Stimulated activated CD4-positive, alpha-beta T cell treated with anti-CD3 and anti-CD28 coated beads, Interleukin-12 subunit alpha, Interleukin-12 subunit beta, amount 100 ng/mL, for 4 hours (primary cell): ENCODE data around the gene ODAD4.
A peak's percentile ranks its signal among the peaks of the same experiment; 100 is the strongest.
"Not testable (repeated sequence)": the region's sequence is repeated elsewhere in the genome, so short reads cannot be mapped to it uniquely, and the experiment has no call there.

ENCODE experiments used
- DNase-seq: peaks from one replicate; pipeline ENCODE4 v3.0.0-alpha.2; 2020

The ODAD4 gene

DNA sequence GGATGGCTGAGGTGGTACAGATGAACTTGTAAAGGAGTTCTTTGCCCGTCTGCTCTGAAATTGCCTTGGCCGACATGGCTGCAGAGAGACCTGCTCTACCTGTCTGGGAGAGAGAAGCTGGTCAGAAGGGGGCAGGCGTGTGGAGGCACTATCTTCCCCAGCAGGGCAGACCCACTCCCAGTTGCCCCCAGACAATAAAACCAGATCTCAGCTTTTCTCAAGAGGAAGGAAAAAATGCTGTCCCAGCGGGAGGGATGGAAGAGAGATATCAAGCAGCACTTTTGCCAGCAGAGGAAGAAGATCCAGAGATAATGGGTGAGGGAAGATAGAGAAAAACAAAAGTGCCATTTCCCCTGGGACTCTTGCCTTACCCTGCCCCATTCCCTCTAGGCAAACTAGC is 16.6 kb upstream of the ODAD4 start:
- no peak for DNase-seq

DNA sequence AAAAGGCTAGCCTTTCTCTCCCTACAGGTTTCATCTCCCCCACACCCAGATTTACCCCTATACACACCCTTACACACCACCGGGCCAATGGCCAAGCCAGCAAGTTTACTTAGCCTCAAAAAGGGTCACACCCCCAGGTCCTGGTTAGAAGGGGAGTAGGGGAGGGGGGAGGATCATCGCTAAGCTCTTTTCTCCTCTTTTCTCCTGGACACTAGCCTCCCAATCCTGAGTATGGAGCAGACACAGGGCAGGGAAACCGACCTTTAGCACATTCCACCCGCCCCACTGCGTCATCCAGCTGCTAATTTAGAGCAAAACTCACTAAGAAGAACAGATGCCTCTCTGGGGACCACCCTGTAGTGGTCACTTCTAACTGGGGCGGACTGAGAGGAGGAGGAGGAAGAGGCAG is 16.1 kb upstream of the ODAD4 start:
- no peak for DNase-seq

DNA sequence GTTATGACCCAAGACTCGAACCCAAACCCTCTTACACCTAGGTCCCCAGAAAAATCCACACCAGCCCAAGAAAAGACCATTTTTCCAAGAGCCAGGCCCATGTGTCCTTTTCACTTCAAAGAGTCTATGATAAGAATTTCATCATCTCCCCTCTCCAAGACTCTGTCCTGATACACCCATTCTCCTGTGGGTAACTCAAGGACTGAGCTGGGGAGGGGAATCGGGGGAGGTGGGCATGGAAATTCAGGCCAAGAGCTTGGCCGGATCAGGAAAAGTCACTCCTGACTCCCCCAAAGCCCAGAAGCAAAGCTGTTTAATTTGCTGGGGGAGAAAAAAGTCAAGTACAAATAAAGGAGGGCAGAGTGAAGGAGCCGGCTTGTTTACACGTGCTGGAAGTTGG is 15.4 kb upstream of the ODAD4 start:
- DNase-seq = no peak

DNA sequence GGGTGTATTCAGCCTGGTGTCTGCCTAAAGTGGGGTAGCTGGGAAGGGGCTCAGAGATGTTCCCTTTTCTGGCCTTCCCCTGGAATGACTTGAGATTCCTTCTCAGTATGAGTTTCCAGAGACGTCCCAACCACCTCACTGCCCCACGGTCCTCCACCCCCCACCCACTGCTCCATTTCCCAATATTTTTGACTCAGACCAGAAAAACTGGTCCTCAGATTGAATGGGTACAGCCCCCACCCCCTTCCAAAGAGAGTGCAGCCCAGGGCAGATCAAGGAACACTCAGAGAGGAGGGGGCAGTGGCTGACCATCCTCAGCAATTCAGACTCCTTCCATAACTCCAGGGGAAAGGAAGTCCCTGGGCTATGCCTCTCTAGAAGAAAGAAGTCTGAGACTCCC is 14.9 kb upstream of the ODAD4 start:
- DNase-seq = no peak

DNA sequence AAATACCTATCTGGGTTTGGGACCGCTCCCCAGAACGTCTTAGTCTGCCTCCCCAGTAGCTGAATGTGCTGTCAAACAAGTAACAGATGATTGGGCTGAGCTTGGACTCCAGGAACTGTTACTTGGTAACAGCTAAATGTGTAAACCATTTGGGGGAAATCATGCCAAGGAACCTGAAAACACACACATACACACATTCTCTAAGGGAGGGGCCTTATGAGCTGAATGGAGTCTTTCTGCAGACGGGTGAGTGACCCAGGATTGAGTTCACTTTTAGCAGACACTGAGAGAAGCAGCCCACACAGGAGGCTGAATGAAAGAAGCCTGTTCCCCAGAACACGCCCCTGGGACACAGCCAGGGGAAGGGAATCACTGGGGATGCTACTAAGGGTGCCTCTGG is 13.2 kb upstream of the ODAD4 start:
- DNase-seq = no peak

GRCh38 chr17:41917679-41918313 is 12.6 kb upstream of the ODAD4 start:
- DNase-seq = peak; percentile 37

DNA sequence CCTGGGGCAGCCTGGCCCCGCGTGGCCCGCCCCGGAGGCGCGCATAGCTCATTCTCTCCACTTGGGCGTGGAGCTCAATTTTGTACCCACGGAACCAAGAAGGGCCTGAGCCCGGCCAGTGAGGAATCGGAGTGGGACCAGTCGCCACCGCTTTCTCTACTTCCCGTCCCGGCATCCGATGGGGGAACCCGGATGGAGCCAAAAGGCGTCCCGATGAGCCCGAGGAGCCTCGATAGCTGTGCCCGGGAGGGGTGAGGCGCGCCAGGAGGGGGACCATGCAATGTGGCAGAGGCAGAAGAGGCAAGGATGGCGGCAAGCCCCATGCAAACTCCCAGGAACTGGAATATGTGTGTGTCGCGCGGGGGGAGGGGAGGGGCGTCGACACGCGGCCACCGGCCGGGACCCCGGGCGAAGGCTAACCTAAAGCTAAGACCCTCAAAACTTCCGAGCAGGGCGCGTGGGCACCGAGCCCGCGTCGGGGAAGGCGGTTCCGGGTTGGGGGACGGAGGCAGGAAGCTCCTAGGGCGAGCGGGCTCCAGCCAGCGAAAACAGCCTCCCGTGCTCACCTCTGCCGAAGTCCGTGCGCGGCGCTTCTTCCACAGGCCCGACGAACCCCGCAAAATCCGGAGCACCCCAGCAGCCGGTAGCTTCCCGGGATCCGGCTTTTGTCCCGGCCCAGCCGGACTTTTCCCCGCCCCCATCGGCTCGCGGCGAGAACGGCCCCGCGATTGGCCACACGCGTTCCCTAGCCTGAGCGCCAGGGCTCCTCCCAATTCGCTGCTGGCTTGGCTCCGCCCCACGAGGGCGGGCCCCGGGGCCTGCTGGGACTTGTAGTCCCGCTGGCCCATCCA is 11.9 kb upstream of the ODAD4 start, which contains the start of gene ACLY:
Gene ACLY, minus strand, starts transcription at position 638 of the 851 bp plus-strand sequence. CDS start 5,078 bp downstream, outside the sequence.
- DNase-seq = peak; percentile 95

DNA sequence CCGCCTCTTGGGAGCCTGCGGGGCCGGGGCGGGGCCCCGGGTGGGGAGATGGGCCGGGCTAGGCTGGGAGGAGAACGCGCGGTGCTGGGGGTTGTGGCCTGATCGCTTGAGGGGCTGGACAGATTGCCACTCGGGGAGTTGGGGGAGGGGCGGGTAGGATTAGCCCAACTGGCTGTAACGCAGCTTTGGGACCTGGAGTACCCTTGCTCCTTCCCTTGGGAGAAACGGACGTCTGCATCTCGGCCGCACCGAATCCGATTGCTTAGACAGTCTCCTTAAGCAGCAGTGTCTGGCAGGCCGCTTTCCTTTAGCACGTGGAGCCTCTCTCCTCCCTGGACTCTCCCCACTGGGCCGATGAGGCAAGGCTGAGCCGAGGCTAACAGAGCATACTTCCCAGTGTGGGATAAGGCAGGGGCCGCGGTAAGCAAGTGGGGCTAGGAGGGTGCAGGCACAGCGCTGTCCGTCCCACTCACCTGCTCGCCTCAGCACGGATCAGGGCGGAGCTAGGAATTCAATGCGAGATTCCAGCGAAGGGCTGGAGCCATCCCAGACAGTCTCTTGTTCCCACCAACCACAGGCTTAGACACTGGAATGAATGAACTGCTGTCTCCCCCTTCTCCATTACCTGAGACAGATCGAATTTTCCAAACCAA is 11.1 kb upstream of the ODAD4 start:
- no peak for DNase-seq

- DNase-seq = no peak
Measured at GRCh38 chr17:41919840-41920579, 10.4 kb upstream of the ODAD4 start.

GRCh38 chr17:41920580-41920955 is 9.8 kb upstream of the ODAD4 start:
- DNase-seq = no peak

- DNase-seq = no peak
Measured at GRCh38 chr17:41925991-41926590, 4.3 kb upstream of the ODAD4 start.

DNA sequence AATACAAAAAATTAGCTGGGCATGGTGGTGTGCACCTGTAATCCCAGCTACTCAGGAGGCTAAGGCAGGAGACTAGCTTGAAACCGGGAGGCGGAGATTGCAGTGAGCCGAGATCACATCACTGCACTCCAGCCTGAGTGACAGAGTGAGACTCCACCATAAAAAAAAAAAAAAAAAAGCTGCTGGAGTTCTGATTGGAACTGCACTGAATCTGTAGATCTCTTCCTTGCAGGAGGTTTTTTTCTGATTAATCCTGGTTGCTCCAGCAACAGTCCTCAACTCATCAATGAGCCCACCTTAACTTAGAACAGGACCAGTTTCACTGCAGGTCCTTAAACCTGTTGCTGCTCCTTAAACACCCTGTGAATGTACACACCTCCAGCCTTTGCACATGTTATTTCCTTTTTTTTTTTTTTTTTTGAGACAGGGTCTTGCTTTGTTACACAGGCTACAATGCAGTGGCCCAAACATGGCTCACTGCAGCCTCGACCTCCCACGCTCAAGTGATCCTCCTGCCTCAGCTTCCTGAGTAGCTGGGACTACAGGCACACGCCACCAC is 1.6 kb upstream of the ODAD4 start:
- DNase-seq = no peak

GRCh38 chr17:41930833-41931156 is 378 bp downstream of the ODAD4 start:
- not testable (repeated sequence) for DNase-seq

GRCh38 chr17:41931715-41932114 is 1.3 kb downstream of the ODAD4 start:
- DNase-seq = not testable (repeated sequence)

- DNase-seq = no peak
Measured at GRCh38 chr17:41932816-41933389, 2.5 kb downstream of the ODAD4 start.

DNA sequence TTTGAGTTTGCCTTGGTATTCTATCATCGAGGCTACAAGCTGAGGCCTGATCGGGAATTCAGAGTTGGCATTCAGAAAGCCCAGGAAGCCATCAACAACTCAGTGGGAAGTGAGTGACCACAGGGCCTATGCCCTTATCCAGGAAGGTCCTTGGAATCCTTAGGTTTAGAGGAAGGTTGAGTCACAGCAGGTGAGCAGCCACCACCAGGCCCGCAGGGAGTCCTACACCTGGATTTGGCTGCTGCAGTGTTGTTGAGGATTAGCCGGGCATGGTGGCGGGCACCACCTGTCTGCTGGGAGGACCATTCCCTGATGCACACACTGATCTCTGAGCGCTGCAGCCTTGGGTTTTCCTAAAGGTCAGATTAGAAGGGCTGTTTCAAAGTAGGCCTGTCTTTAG is 5.2 kb downstream of the ODAD4 start:
- no peak for DNase-seq

GRCh38 chr17:41937970-41938954 is 7.8 kb downstream of the ODAD4 start:
- DNase-seq = no peak

- no peak for DNase-seq
Measured at GRCh38 chr17:41939044-41939692, 8.8 kb downstream of the ODAD4 start.

DNA sequence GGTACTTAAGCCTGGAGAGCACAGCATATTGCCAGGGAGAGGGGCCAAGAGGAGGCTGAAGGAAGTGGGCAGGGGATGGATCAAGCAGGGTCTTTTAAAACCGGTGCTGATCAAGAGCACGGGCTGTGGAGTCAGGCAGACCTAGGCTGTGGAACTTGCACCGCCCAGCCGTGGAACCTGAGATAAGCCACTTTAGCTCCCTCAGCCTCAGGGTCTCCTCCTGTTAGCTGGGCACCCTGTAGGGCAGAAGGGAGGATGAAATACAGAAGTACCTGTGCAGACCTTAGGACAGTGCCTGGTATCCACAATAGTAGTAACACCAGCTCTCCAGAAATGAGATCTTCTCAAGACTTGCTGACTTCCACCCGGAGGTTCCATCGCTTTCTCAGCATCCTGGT is 9.3 kb downstream of the ODAD4 start:
- no peak for DNase-seq

GRCh38 chr17:41941168-41941567 is 10.8 kb downstream of the ODAD4 start:
- no peak for DNase-seq
